WI38 (cell line): ENCODE measurements around the gene BLOC1S6.
"Not testable (repeated sequence)": the region's sequence is repeated elsewhere in the genome, so short reads cannot be mapped to it uniquely, and the experiment has no call there.

ENCODE experiments used
- H3K4me3 ChIP-seq: 2 replicates; pipeline ENCODE4 v1.5.1; 2011; ENCODE audit warnings: low read depth, mild to moderate bottlenecking, control low read depth, low read length
- CTCF ChIP-seq: IDR thresholded peaks from 2 replicates; pipeline ENCODE4 v1.5.1; 2012; ENCODE audit warnings: low read depth, mild to moderate bottlenecking, control low read depth, low read length

BLOC1S6 gene

GRCh38 chr15:45646220-45646619 is 59.0 kb downstream of the BLOC1S6 start:
- TF ChIP-seq CTCF, result no peak
- H3K4me3 ChIP-seq, result no peak overlapping the region

DNA sequence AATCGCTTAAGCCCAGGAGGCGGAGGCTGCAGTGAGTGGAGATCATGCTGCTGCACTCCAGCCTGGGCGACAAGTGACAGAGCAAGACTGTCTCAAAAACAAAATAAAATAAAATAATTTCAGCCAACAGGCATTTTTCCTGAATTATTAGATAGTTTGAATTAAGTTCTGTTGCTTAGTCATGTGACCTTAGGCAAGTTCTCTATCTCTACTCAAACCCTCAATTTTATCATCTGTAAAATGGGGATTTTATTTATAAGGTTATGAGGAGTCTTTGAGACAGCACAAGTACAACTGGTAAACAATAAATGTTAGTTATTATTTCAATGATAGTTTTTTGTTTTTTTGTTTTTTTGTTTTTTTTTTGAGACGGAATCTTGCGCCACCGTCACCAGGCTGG is 60.6 kb downstream of the BLOC1S6 start:
- no peak overlapping the region for H3K4me3 ChIP-seq
- TF ChIP-seq CTCF, result no peak

DNA sequence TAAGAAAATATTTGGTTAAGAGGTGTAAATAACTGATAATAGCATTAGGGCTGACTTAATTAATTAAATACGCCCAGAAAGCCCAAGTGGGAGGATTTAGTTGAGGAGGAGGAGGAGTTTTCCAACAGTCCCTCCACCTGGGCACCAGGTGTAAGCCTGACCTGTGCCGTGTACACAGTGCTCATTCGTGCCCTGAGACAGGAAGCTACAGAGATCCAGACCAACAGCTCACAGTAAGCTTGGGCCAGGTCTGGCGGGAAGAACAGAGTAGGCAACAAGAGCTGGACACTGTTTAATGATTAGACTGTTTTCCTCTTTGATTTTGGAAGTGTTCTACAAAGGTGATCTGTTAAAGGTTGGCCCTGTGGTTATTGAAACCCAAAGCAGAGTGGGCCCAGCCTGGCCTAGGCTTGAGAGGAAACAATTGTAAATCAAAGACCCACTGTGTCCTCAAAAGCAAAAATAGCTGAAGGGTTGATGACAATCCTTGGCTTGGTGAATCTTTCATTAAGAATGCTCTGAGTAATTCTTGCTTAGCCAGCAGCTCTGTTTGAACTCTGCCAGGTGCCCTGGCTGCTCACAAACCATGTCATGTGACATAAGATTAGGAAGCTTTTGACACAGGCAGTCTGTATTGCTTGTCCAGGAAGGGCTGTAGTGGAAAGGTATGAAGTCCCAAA is 61.5 kb downstream of the BLOC1S6 start:
- no peak overlapping the region for H3K4me3 ChIP-seq
- TF ChIP-seq CTCF, result no peak

GRCh38 chr15:45650007-45650406 is 62.8 kb downstream of the BLOC1S6 start:
- H3K4me3 ChIP-seq, result not testable (repeated sequence)

- TF ChIP-seq CTCF, result no peak
- H3K4me3 ChIP-seq, result no peak overlapping the region
Measured at GRCh38 chr15:45650889-45651525, 63.8 kb downstream of the BLOC1S6 start.

- TF ChIP-seq CTCF, result no peak
- no peak overlapping the region for H3K4me3 ChIP-seq
Measured at GRCh38 chr15:45653702-45654424, 66.7 kb downstream of the BLOC1S6 start.

DNA sequence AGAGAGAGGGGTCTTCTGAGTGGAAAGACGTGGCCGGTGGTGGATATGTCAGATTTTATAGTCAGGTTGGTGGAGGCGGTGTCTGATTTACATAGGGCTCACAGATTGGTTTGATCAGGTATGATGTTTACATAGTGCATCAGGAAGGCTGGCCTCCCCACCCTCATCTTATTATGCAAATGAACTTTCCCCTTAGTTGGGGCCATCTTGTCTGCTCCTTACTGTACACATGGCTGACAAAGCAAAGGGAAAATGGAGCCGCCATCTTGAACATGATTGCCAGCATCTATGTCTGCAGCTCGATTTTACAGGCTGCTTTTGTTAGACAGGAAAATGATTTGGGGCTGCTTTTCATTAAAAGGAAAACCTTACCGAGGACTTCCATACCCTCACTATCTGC is 67.6 kb downstream of the BLOC1S6 start:
- TF ChIP-seq CTCF, result no peak
- no peak overlapping the region for H3K4me3 ChIP-seq
